GM06990 (cell line): ENCODE results near the gene ACCS.

Experiments
- DNase-seq: peaks from one replicate; pipeline ENCODE4 v3.0.0-alpha.2; 2011; ENCODE audit not compliant: insufficient read length; ENCODE audit errors: extremely low read depth
- H3K27me3 ChIP-seq: replicated peaks from 2 replicates; pipeline ENCODE4 v1.6.0; 2011; ENCODE audit warnings: low read length; ENCODE audit not compliant: control insufficient read depth, insufficient read depth
- H3K36me3 ChIP-seq: 2 replicates; pipeline ENCODE4 v1.5.1; 2011; ENCODE audit warnings: low read length; ENCODE audit not compliant: control insufficient read depth, insufficient read depth
- H3K4me3 ChIP-seq: replicated peaks from 2 replicates; pipeline ENCODE4 v1.5.1; 2011; ENCODE audit warnings: low read depth, mild to moderate bottlenecking, control low read depth, low read length
- TF ChIP-seq, protein P1 (sequence below): IDR thresholded peaks from 2 replicates; pipeline ENCODE4 v1.5.1; 2011; ENCODE audit warnings: low read length, control low read depth, mild to moderate bottlenecking, inconsistent platforms; ENCODE audit not compliant: insufficient read depth, poor library complexity, severe bottlenecking

Gene ACCS

GRCh38 chr11:44116234-44116830, 50.3 kb downstream of the ACCS start:
- H3K4me3 ChIP-seq: no peak overlapping the region
- TF ChIP-seq, protein P1, sequence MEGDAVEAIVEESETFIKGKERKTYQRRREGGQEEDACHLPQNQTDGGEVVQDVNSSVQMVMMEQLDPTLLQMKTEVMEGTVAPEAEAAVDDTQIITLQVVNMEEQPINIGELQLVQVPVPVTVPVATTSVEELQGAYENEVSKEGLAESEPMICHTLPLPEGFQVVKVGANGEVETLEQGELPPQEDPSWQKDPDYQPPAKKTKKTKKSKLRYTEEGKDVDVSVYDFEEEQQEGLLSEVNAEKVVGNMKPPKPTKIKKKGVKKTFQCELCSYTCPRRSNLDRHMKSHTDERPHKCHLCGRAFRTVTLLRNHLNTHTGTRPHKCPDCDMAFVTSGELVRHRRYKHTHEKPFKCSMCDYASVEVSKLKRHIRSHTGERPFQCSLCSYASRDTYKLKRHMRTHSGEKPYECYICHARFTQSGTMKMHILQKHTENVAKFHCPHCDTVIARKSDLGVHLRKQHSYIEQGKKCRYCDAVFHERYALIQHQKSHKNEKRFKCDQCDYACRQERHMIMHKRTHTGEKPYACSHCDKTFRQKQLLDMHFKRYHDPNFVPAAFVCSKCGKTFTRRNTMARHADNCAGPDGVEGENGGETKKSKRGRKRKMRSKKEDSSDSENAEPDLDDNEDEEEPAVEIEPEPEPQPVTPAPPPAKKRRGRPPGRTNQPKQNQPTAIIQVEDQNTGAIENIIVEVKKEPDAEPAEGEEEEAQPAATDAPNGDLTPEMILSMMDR: no peak
- H3K36me3 ChIP-seq: no peaks in the 10 kb centered on the region; the same call in none of the 2 replicates
- DNase-seq: no peak
- H3K27me3 ChIP-seq: no peaks in the 10 kb centered on the region

- TF ChIP-seq, protein P1: peak; percentile 10
- DNase-seq: no peak
These were observed 54.1 kb downstream of the ACCS start for GRCh38 chr11:44120169-44120568.

GRCh38 chr11:44125598-44125997, 59.5 kb downstream of the ACCS start:
- TF ChIP-seq, protein P1: no peak
- Histone ChIP-seq H3K27me3 (no peaks in the 10 kb centered on the region), H3K4me3 (no peak overlapping the region), H3K36me3 (peaks cover 3% of the 10 kb centered on the region)
- no peak for DNase-seq

More at GRCh38 chr11:44120169-44120568, 54.1 kb downstream of the ACCS start:
- Histone ChIP-seq H3K27me3 (no peaks in the 10 kb centered on the region), H3K4me3 (no peak overlapping the region), H3K36me3 (no peaks in the 10 kb centered on the region; the same call in none of the 2 replicates)

GRCh38 chr11:44126304-44126703, 60.2 kb downstream of the ACCS start:
- TF ChIP-seq, protein P1: no peak
- DNase-seq: no peak
- peaks cover 4% of the 10 kb centered on the region for H3K36me3 ChIP-seq

GRCh38 chr11:44127130-44127529, 61.1 kb downstream of the ACCS start:
- no peak for DNase-seq
- no peak overlapping the region for H3K4me3 ChIP-seq
- TF ChIP-seq, protein P1: no peak
- peaks cover 4% of the 10 kb centered on the region for H3K36me3 ChIP-seq
- no peaks in the 10 kb centered on the region for H3K27me3 ChIP-seq

More at GRCh38 chr11:44126304-44126703, 60.2 kb downstream of the ACCS start:
- H3K27me3 ChIP-seq: no peaks in the 10 kb centered on the region
- no peak overlapping the region for H3K4me3 ChIP-seq
